ENCODE results near the gene TYRO3.

Gene TYRO3

DNA sequence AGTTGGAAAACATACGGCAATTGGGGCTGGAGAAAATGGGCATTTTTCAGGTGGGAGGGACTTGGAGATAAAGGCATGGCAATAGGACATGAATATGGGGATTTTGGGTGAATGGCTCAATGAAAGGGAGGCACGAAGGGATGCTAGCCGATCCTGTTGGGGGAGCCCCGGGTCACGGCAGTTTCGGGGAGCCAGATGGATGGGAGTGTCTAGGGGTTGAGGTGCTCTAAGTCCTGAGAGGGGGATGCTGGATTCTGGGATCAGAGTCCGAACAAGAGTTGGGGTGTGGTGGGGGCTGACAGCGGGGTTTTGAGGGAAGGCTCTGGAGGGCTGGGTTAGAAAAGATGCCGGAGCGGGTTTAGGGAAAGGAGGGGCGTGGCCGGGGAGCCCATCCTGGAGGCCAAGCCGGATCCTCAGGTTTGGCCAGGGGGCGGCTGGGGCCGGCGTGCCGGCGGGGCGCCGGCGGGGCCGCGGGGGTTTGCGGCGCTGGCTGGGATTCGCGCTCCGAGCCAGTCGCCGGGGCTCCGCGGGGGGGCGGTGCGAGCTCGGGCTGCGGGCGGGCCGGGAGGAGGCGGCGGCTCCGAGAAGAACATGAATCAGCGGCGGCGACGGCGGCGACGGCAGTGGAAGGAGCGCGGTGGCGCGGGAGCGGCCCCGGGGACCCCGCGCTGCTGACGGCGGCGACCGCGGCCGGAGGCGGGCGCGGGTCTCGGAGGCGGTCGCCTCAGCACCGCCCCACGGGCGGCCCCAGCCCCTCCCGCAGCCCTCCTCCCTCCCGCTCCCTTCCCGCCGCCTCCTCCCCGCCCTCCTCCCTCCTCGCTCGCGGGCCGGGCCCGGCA, at the start of gene TYRO3:
Gene TYRO3, plus strand, starts transcription at position 813 of the 839 bp plus-strand sequence. CDS start 46 bp downstream, outside the sequence.
- no peak for DNase-seq

DNA sequence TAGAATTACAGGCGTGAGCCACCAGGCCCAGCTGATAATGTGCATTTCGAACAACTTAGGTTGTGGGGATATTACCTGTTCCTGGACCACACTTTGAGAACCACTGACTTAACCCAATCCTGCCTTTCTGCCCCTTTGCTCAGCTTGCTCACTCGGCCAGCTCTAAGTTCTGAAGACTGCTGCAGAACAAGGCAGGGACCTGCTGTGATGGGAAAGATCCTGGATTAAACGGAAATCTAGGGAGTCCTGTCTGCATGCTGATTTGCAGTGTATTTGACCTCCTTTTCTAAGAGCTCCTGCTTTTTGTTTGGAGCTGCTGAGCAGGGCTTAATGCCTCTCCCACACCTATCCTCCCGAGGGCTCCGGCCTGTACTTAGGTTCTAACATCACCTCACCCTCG, 48.3 kb upstream of the TYRO3 start:
- no peak for DNase-seq

DNA sequence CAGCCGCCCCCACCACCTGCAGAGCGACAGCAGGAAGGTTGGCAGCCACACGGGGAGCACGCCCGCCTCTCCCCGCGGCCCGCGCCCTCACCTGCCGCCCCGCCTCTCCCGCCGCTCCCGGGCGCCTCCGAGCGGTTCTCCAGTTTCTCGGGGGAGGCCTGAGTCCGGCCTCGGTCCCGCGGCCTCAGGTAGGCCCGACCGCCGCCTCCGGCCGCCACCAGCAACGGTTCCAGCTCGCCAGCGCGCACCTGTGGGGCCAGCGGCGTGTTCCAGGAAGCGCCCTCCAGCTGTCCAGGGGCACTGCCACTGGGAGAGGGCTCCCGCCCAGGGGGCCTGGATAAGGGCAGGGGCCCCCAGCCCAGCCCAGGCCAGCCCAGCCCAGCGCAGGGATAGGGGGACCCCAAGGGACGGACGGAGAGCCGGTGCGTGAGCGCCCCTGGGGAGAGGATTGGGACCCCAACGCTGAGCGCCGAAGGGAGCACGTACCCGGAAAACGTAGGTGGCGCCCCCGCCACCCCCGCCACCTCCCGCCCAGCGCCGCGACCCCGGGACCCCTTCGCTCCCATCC, 47.6 kb upstream of the TYRO3 start:
- DNase-seq = no peak

DNA sequence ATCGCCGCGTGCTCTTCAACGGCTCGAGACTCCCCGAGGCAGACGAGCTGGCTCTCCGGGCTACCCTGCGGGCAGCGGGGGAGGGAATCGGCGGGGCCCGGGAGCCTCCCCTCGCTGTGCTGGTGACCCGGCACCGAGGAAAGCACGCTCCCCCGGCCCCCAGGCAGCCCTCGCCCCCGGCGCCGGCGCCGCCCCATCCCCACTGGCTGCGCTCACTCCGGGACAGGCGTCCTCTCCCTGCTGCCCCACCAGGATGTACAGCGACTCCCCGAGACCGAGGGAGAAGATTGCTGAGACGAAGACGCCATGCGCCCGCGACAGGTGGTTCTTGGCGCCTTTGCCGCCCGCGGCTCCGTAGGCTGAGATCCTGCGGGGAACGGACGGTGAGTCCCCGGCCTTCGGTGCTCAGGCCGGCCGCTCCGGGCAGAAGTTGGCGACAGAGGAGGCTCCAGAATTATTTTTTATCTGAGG, 47.1 kb upstream of the TYRO3 start:
- no peak for DNase-seq

DNA sequence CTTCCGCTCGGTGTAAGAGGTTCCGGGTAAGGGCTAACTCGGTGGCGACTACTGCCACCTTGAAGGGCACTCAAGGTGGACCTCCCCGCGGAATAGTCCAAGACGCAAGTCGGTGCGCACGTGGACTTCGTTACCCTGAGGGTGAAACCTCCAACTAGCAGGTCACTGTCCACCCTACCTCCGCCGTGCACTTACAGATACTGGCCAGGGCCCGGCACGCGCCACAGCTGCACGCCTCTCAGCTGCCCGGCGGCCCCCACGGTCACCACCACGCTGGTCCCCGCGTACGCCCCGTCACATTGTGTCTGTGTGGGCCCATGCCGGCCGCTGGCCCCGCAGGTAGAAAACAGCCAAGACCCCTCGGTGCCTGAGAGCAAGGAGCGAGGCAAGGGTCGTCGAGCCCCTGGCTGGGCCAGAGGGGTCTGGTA, 46.5 kb upstream of the TYRO3 start:
- DNase-seq = no peak

DNA sequence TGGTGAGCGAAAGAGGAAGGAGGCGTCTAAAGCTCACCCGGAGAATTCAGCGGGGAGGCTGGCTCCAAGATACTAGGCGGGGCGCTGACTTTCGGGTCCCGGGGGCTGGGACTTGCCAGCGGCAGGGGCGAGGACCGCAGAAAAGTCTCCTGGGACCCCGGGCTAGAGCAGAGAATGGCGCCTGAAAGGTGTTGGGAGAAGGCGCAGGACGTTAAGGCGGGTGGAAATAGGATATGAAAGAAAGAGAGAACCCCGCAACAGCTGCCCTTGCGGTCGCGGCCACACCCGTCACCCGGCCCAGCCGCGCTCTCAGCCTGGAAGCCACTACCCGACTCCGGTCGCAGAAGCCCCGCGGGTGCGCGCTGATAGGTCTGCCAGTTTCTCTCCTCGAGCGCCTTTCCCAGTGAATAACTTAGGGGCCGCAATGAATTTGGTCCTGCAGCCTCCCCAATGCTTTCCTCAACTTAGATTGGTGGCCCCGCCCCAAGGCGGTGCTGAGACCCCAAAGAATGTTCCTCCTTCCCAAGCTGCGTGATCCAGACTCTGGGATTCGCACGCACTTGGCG, 46.0 kb upstream of the TYRO3 start:
- no peak for DNase-seq

DNA sequence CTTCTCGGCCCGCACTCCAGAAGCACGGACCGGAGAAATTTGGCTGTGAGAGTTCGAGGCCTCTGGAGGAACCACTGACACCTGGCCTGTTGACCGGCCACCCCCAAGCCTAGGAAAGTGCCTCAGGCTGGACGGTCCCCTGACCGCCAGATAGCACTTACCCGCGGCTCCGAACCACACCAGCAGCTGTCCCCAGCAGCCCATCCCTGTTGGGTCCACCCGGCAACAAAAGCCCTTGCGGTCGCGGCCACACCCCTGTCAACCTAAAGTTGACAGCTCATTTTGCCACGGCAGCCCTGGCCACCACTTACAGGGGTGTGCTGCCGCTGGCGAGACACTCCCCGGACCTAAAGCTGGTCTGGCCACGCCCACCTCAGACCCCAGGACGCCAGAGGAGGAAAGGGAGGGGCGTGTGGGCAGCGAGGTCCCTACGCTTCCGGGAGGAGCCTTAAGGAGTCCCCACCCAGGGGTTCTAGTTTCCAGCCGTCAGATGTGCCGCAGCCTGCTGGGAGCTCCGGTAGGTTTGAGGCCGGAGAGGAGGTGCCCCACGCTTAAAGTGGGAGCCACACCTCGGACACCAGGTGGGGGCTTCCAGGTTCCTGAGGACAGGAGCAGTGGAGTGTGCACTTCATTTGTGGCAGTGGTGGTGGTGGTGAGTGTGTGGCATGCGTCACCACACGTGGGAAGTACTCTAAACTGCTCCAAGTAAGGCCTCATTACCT, 45.3 kb upstream of the TYRO3 start, which contains the start of gene LTK:
Gene LTK, minus strand, starts transcription at position 322 of the 722 bp plus-strand sequence. Its CDS starts 118 bp downstream, at position 204.
- DNase-seq = no peak

DNA sequence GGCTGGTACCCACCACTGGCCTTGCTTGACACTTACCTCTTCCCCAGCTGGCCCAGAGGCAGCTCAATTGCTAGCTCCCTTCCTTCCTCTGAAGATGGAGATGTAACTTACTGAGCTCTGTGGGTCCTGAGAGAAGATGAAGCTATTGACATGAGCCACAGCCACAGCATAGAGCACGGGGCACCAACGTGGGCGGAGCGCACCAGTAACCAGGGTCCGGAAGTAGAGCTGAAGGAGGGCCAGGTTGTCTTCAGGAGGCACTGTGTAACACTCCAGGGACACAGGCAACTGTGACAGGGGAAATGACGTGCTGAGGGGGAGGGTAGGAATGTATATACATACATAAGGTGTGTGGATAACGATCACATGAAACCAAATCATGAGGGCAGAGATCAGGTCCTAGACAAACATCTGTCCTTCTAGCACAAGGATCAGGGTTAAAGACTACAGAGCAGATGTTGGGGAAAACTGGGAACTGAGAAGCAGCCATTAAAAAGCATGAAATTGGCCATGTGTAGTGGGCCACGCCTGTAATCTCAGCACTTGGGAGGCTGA, 41.0 kb upstream of the TYRO3 start:
- DNase-seq = no peak

DNA sequence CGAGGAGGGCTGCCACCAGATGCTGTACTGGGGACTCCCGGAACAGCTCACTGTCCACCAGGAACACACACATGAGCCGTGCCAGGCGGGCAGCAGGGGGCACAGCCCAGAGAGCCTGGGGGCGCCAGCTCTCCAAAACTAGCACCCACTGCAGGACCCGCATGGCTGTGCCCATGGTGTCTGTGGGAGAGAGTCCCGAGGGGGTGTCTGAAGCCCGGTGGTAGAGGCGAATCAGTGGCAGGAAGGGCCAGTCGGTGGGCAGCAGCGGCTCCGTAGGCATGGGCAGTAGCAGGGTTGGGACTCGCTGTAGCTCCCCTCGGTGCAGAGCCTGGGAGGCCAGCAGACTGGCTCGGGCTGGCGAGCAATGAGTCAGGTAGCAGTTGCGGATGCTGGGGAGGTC, 38.4 kb upstream of the TYRO3 start:
- DNase-seq = no peak

DNA sequence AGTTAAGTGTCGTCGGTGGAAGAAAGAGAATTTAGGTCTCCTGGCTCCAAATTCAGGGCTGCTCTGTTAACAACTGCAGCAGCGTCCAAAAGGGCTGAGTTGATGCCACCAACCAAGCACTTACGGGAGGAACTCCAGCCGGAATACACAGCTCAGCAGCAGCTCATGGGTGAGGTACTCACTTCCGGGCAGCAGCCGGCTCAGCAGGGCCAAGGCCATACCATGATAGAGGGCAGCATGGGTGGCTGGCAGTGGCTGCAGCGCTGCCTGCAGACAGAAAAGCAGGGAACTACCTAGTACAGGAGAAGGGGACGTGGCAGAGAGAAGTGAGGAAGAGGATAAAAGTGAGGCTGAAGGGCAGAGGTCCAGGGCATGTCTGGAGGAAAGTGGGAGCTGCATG, 37.4 kb upstream of the TYRO3 start:
- no peak for DNase-seq

DNA sequence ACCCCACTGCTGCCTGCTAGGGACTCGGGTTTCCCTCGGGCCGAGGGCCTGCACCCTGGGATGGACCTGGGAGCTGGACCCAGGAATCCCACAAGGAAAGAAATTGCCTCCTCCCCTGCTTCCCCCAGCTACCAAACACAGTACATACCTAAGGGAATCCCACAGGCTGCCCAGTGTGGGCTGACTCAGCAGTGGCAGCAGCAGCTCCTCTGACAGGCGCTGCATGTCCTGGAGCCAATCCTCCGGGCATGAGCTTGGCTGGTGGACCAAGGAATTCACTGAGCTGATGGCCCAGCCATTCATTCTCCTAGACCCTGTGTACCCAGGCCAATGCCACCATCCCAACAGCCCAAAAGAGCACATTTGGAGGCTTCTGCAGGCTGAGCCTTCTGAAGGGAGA, 35.9 kb upstream of the TYRO3 start:
- no peak for DNase-seq

DNA sequence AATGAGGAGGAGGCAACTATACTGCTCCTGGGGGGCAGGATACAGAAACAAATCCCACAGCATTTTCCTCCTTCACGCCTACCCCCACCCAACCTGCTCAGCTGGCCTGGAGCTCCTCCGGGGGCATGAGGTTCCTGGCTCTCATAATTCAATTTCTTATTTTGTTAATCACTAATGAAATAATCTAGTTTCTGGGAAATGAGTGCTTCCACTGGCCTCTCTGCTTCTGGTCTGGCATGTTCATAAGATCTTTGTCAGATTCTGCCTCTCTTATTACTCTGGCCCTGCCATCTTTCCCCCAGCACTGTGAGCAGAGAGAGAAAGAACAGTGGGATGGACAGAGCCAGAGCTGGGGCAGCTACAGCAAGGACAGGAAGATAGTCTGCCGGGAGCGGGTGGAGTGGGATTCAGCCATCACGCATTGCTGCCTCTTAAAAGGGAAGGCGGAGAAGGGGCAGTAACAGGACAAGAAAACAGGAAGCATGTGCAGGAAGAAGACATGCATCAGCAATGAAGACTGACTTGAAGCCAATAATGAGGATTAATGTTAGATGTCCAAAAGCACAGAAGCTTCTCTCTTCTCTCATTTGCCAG, 28.6 kb upstream of the TYRO3 start:
- DNase-seq = no peak

DNA sequence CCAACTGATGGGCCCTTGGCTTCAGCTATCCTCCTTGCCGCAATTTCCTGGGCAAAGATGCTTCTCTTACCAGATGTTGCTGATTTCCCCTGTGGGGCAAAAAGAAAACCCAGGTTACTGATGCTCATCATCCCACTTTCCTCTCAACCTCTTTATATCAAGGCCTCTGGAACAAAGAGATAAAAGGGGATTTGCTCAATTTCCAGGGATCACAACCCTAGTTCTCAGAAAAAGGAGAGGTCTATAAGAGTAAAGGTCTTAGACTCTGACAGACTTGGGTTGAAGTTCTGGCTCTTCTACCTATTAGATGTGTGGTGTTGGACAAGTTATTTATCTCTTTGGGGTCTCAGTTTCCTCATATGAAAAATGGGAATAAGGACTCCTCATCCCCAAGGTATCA, 23.5 kb upstream of the TYRO3 start:
- DNase-seq = no peak

DNA sequence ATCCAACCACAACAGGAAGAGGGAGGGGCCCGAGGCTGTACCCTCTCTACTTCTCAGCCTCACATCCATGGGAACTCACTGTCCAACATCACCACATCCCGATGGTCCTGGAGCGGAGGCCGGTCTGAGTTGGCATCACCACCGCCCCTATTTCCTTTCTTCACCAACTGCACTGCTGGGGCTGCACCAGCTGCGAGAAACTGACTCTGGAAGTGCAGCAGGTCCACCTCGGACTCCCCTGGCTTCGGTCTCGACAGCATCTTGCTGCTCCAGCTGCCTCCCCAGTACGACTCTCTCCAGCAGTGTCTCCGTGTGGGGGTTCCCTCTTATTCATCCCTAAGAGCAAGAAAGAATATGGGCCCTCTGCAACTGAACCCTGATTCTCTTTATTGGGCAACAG, 22.1 kb upstream of the TYRO3 start:
- DNase-seq = no peak

DNA sequence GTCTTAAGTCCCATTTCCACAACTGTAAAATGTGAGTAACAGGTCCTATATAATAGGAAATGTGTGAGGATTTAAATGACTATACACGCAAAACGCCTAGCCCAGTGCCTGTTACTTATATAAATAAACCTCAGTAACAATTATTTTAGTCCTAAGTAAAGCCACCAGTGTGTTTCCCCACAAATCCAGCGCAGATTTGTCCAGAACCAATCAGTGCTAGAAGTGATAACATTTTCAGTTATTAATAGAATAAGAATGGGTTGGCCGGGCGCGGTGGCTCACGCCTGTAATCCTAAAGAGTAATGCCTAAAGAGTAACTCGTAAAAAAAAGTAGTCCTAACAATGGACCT, 15.5 kb upstream of the TYRO3 start:
- no peak for DNase-seq

DNA sequence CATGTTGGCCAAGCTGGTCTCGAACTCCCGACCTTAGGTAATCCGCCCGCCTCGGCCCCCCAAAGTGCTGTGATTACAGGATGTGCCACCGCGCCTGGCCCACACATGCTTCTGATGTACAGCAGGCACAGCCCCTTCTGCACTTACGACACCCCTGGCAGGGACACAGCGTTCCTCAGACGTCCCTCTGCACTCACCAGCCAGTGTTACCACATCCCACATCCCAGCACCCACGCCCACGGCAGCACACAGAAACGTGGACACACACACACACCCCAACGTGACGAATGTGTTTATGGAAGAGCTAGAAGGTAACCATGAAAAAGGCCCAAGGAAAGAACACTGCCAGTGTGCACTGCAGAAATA, 14.4 kb upstream of the TYRO3 start:
- DNase-seq = no peak

DNA sequence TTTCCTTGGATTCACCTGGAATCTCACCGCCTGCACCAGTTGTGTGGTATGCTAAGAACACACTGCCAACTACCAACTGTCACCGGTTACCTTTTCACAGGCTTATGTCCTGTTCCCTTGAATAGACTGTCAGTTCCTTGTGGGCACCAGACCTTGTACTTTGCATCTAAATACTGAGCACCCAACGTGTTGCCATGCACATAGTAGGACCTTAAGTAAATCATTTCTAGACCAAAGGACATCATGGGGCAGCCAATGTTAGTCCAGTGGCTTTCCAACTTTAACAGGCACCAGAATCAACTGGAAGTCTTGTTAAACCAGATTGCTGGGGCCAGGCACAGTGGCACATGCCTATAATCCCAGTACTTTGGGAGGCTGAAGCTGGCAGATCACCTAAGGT, 13.8 kb upstream of the TYRO3 start:
- no peak for DNase-seq

DNA sequence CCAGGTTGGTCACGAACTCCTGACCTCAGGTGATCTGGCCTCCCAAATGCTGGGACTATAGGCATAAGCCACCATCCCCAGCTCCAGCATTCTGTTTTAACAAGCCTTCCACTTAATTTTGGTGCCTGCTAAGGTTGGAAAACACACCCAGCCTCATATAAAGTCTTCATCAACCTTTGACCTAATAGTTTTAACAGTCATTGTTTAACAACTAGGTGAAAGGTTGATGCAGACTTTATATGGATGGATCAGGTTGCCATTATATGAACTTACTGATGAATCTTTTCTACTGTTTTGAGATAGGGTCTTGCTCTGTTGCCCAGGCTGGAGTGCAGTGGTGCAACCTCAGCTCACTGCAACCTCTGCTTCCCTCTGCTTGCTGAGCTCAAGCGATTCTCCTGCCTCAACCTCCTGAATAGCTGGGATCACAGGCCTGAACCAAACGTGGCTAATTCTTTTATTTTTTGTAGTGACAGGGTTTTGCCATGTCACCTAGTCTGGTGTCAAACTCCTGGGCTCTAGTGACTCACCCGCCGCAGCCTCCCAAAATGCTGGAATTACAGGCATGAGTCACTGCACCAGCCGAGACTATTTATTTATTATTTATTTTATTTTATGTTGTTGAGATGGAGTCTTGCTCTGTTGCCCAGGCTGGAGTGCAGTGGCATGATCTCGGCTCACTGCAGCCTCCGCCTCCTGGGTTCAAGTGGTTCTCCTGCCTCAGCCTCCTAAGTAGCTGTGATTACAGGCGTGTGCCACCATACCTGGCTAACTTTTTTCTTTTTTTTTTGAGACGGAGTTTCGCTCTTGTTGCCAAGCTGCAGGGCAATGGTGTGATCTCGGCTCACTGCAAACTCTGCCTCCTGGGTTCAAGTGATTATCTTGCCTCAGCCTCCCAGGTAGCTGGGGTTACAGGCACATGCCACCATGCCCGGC, 11.9 kb upstream of the TYRO3 start:
- no peak for DNase-seq

DNA sequence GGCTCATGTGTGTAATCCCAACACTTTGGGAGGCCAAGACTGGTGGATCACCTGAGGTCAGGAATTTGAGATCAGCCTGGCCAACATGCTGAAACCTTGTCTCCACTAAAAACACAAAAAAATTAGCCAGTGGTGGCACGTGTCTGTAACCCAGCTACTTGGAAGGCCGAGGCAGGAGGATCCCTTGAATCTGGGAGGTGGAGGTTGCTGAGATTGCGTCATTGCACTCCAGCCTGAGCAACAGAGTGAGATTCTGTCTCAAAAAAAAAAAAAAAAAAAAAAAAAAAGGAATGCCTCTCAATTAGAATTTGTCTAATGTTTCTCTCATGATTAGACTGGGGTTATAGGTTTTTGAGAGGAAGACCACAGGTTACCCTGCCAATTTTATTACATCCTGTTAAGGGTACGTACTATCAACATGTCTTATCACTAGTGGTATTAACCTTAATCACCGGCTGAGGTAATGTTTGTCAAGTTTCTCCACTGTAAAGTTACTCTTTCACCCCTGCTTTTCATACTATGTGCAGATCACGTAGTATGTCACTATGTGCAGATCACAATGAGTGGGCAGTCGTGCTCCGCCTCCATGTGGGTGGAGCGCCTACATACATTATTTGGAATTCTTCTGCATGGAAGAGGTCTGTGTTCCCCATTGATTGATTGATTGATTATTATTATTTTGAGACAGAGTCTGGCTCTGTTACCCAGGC, 8.8 kb upstream of the TYRO3 start:
- DNase-seq = no peak

DNA sequence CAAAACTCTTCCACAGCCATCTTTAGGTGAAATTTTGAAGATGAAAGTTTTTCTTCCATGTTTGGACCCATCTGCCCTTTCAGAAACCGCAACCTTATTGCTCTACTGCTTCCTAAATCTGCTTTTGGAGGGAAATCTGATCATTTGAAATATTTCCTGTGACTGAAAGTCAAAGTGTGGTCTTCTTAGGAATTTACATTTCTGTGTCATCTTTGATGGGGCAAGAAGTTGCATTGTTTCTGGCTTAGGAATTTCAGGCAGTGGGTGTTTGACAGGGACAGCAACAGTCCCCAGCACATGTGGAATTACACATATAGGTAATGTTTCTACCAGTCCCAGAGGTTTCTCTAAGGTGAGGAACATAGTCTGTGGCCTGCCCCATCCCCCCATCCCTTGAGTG, 5.3 kb upstream of the TYRO3 start:
- DNase-seq = no peak

DNA sequence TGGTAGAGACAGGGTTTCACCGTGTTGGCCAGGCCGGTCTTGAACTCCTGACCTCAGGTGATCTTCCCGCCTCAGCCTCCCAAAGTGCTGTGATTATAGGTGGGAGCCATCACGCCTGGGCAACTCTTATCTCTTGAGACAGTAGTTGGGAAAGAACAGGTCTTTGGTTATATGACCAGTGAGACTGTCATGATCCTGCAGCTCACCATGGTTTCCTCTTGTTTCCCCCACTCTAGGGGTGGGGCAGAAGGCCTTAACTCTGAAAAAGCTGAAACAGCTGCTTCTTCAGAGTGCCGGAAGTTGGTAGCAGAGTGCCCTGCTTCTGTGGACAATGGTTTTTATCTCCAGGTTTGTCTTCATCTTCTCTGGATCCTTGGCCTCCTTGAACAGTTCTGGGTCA, 4.7 kb upstream of the TYRO3 start:
- DNase-seq = no peak

All from GF-D8 (cell line).